GM04503 (cell line): ENCODE results near the gene CDCP1.

Source experiments
- DNase-seq: peaks from one replicate; pipeline ENCODE4 v3.0.0-alpha.2; 2012; ENCODE audit warnings: low read depth

The CDCP1 gene

GRCh38 chr3:45110509-45110833 lies 35.7 kb downstream of the CDCP1 start:
- DNase-seq: no peak

DNA sequence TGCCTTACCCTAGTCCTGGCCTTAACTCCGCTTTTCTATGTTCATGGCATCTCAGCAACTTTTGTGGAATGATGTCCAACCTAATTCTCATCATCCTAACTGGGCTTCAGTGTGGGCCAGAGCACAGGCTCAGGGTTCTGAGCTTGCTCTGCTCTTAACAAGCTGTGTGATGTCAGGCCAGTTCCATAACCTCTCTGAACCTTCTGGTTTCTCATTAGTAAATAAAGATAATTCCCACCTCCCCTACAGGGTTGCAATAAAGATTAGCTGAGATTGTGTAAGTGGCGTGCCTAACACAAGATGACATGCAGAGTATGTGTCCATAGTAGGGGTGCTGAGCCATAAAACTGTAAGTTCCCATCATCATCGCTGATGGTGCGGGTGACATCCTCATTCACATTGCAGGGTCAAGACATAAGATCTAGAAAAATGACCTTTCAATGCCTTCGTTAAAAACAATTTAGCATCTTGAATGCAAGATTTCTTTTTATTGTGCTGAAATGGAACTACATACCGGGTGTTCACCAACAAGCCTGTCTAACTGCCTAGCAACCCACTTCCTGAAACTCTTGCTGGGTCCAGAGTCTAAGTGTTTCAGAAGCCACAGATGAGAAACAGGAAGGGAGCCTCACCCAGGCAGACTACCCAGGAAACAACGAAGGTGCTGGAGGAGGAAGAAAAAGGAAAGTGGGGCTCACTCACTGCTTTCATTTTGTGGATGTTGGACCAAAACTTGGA lies 36.2 kb downstream of the CDCP1 start:
- no peak for DNase-seq

DNA sequence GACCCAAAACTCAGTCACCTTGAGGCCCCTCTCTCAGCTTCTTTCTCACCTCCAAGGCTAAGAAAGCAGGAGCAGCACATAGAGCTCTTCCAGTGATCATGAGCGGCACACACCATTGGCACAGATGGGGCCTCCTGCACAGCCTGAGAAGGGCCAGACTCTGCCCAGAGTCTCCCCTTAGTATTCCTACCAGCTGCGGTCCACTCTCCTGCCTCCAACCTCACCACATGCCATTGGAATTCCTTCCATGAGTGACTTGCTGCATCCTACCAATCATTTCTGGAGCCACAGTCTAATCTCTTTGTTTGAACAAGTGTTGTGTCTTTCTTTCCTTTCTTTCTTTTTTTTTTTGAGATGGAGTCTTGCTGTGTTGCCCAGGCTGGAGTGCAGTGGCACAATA lies 39.3 kb downstream of the CDCP1 start:
- DNase-seq: no peak

- DNase-seq: peak; percentile 66
These were observed 40.1 kb downstream of the CDCP1 start for GRCh38 chr3:45105855-45106671.

- DNase-seq: no peak
These were observed 41.2 kb downstream of the CDCP1 start for GRCh38 chr3:45104715-45105711.

DNA sequence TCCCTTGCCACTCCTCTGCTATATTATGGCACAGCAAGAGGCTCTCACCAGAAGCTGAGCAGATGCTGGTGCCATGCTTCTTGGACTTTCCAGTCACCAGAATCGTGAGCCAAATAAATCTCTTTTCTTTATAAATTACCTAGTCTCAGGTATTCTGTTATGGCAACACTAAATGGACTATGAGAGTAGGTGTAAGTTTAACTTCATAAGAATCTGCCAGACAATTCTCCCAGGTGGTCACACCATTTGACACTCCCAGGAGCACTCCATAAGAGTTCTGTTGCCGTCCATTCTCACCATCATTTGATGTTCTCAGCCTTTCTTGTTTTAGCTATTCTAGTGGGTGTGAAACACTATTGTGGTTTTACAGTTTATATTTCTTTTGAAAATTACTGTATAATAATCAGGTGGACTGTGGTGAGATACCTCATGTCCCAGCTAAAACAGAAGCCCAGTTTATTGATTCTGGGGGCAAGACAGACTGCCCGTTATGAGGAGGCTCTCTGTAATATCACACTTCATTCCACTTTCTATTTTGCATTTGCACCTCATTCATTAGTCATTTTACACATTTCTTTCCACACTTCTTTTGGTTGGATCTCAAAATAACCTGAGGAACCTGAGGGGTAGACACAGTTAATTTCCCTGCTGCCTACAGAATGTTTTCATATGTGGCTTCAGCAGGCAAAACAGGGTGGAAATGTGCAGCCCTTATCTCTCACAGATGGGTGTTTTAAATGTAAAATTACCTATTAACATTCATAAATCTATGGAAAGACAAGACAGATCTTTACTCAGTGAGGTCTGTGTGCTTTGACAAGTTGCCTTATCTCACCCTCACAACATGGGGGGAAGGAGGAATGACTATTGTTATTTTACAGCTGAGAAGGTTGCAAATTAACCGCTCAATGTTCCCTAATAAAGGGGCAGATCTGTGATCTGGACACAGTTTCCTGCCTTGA lies 42.1 kb downstream of the CDCP1 start:
- DNase-seq: no peak

DNA sequence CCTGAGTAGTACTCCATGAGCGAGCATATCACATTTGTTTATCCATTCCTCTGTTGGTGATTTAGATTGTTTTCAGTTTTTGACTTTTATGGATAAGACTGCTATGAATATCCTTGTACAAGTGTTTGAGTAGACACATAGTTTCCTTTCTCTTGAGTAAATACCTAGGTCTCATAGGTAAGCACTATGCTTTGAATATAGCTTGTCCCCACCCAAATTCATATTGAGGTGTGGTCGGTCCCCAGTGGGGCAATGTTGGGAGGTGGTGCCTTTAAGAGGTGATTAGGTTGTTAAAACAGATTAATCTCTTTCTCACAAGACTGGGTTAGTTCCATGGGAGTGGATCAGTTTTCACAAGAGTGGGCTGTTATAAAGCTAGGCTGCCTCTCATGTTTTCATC lies 42.8 kb downstream of the CDCP1 start:
- DNase-seq: no peak

DNA sequence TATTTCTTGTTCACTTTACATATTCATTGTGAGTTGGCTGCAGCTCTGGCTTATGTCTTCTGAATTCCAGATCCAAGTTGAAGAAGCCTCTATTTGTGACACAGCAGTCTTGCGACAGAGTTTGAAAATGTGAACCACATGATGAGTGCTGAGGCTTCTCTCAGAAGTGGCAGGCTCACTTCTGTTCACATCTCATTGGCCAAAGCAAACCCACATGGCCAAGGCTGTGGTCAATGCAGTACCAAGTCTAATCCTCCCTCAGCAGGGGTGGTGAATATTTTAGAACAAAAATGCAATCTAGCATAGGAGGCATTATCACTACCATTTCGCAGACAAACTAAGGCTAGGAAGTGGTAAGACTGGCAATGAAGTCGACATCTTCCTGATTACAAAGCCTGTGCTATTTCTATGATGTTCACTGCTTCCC lies 45.2 kb downstream of the CDCP1 start:
- peak; percentile 90 for DNase-seq

GRCh38 chr3:45098310-45098709 lies 47.9 kb downstream of the CDCP1 start:
- DNase-seq: no peak

- DNase-seq: no peak
These were observed 48.8 kb downstream of the CDCP1 start for GRCh38 chr3:45097296-45097883.

DNA sequence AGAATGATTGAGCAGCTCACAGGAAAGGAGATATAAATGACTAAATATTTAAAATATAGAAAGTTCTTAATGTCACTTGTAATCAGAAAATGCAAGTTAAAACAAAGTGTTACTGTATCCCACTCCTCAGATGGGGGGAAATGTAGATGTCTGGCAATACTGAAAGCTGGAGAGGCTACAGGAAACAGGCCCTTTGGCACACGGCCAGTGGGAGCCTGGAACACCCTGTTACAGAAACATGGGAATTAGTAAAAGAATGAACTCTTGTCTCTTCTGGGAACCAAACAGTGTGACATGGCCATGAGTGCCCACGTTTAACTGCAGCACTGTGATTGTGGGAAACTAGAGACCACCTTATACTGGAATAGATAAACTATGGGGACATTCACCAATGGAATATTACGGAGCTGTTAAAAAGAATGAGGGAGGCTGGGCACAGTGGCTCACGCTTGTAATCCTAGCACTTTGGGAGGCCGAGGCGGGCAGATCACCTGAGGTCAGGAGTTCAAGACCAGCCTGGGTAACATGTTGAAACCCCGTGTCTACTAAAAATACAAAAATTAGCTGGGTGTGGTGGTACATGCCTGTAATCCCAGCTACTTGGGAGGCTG lies 50.2 kb downstream of the CDCP1 start:
- DNase-seq: no peak

DNA sequence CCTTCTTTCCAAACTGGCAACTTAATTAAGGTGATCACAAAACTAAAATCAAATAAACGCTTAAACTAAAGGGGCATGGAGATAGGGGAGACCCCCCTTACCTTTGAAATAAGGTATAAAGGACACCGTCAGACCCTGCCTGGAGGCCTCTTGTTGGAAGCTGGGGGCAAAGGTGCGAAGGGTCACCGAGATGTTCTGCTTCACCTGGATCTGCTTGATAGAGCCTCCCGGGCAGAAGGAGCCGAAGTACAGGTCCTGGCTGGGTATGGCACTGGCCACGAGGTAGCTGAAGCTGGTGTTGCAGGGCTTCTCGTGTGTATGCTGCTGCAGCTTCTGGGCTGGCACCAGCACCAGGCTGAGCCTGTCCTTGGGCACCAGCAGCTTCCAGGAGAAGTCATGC lies 53.0 kb downstream of the CDCP1 start:
- DNase-seq: no peak

DNA sequence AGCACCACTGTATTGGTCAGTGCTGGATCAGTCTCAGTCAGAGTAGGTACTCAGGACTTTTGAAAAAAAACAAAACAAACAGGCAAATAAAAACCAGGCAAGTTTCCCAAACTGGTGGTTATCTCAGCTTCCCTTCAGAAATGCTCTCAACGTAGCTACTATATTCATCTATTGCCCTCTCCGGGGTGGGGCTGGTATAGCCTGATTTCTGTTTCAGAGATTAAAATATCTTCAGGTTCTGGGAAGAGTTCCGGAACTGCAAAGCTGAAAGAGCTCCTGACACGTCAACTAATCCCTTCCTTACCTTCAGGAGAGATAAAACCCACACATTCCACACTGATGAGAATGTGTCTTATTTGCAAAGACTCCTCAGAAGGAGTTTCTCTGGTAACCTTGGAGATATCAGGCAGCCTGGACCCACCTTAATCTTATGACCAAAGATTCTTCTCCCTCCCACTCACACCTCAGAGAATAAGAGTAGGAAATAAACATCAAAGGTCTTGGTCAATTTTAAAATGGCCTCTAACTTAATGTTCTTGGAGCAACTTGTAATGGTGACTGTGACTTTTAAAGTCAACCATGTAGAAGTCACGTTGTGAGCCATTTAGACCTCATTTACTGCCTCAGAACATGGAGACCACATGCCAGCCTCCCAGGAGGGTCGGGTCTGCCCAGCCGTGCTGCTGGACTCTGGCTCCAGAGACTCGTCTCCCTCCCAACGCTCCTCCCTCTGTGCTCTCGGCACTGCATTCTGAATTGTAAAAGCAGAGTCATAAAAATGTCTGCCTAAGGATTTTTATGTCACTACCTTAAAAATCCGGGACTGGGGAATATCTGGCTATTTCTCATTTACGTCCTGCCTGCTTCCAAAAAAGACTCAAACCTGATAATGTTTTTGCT lies 53.8 kb downstream of the CDCP1 start:
- peak; percentile 45 for DNase-seq

DNA sequence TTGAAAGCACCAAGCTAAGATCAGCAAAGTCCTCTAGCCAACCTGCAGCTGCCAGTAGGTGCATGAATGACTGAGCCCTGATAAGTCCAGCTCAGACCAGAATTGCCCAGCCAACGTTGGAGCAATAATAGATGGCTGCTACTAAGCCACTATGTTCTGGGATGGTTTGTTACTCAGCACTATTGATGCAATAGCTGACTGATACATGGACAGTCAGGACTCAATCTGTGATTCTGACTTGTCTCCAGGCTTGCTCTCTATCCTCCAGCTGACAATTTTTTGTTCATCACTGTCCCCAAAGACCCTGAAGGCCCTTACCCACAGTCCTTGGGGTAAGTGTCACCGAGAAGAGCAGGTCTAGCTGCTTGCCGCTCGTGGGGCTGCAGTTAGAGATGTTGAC lies 55.3 kb downstream of the CDCP1 start:
- no peak for DNase-seq

DNA sequence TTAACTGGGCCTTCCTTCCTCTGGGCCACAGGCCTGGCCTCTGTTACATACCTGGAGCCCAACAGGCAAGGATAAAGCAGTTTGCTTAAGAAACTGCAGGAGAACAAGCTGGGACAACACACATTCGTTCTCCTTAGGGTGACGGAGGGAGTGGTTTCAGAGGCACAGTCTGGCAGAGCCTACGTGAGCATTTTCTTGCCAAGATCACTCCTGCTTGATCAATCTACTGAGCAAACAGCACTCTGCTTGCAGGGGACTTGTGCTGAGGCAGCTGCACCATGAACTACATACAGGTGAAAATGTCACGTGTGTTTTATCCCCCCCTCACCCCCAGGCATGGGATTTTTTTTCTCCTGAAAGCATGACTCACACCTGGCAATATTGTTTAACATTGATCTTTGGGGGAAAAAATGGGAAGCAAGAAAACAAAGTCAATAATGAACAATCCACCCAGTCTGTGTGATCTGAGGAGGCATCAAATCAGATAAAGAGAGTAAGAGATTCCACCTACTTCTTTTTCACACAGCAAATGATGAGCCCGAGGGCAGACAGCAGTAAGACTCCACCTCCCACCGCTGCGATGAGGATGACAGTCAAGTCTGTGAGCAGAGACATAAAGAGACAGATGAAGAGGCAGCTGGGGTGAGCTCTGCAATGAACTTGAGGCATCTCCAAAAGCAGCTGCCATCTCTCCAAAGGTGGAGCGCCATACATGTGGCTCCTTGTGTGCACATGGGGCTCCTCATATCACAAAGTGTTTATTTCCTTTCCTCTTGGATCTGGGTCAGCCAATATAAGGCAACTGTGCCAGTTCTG lies 57.4 kb downstream of the CDCP1 start:
- no peak for DNase-seq

- no peak for DNase-seq
These were observed 59.0 kb downstream of the CDCP1 start for GRCh38 chr3:45087155-45087554.

- DNase-seq: peak; percentile 83
These were observed 61.1 kb downstream of the CDCP1 start for GRCh38 chr3:45084820-45085816.
